ENCODE data around the gene MYO9B. TPM values are rescaled to one million over a fixed set of nuclear protein-coding genes. Genes with fewer than 3 reads are reported as not detected.

Gene MYO9B
- total and polyA plus RNA-seq, 2 of the 13 experiments (the other 11 are each of a cell fraction or from before 2014, with no cell fraction given): 18.0 to 18.3 TPM

GRCh38 chr19:17246681-17247425, 171.3 kb downstream of the MYO9B start (continued):
- TF ChIP-seq HDAC1 (CRISPR knock-in tag; IDR thresholded peaks at IDR 0.05) (peak; percentile 18), TAF15 (IDR thresholded peaks at IDR 0.05; ENCODE audit: low read depth, low read length, poor library complexity, severe bottlenecking) (no peak), ESRRA (CRISPR knock-in tag; IDR thresholded peaks at IDR 0.05; ENCODE audit: low read depth) (no peak), KAT8 (CRISPR knock-in tag; IDR thresholded peaks at IDR 0.05) (peak; percentile 50; the same call in 1 of the 2 replicates), POLR2AphosphoS2 (IDR thresholded peaks at IDR 0.05; ENCODE audit: low read depth, low read length) (no peak), RBFOX2 (IDR thresholded peaks at IDR 0.05; ENCODE audit: low read depth, low read length) (peak; percentile 62), ZNF510 (CRISPR knock-in tag; IDR thresholded peaks at IDR 0.05; ENCODE audit: low read depth) (no peak), ZBTB20 (CRISPR knock-in tag; IDR thresholded peaks at IDR 0.05; ENCODE audit: borderline replicate concordance, low read depth) (no peak), ZFP36L1 (CRISPR knock-in tag; IDR thresholded peaks at IDR 0.05) (no peak), YEATS4 (CRISPR knock-in tag; IDR thresholded peaks at IDR 0.05; ENCODE audit: borderline replicate concordance) (peak; percentile 62), ZNF83 (CRISPR knock-in tag; IDR thresholded peaks at IDR 0.05; ENCODE audit: borderline replicate concordance) (no peak), HMG20B (CRISPR knock-in tag; conservative IDR thresholded peaks at IDR 0.05) (no peak), ZNF121 (CRISPR knock-in tag; IDR thresholded peaks at IDR 0.05) (peak; percentile 13), ZNF777 (CRISPR knock-in tag; IDR thresholded peaks at IDR 0.05) (no peak)
- TF ChIP-seq, protein P1, sequence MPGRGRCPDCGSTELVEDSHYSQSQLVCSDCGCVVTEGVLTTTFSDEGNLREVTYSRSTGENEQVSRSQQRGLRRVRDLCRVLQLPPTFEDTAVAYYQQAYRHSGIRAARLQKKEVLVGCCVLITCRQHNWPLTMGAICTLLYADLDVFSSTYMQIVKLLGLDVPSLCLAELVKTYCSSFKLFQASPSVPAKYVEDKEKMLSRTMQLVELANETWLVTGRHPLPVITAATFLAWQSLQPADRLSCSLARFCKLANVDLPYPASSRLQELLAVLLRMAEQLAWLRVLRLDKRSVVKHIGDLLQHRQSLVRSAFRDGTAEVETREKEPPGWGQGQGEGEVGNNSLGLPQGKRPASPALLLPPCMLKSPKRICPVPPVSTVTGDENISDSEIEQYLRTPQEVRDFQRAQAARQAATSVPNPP (CRISPR knock-in tag; IDR thresholded peaks at IDR 0.05): peak; percentile 59; the same call in 1 of the 2 replicates
- TF ChIP-seq, protein P2, sequence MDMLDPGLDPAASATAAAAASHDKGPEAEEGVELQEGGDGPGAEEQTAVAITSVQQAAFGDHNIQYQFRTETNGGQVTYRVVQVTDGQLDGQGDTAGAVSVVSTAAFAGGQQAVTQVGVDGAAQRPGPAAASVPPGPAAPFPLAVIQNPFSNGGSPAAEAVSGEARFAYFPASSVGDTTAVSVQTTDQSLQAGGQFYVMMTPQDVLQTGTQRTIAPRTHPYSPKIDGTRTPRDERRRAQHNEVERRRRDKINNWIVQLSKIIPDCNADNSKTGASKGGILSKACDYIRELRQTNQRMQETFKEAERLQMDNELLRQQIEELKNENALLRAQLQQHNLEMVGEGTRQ (IDR thresholded peaks at IDR 0.05; ENCODE audit: low read depth, low read length): no peak
- TF ChIP-seq, protein P2 (CRISPR knock-in tag; IDR thresholded peaks at IDR 0.05; ENCODE audit: borderline replicate concordance): no peak
- TF ChIP-seq, protein P3, sequence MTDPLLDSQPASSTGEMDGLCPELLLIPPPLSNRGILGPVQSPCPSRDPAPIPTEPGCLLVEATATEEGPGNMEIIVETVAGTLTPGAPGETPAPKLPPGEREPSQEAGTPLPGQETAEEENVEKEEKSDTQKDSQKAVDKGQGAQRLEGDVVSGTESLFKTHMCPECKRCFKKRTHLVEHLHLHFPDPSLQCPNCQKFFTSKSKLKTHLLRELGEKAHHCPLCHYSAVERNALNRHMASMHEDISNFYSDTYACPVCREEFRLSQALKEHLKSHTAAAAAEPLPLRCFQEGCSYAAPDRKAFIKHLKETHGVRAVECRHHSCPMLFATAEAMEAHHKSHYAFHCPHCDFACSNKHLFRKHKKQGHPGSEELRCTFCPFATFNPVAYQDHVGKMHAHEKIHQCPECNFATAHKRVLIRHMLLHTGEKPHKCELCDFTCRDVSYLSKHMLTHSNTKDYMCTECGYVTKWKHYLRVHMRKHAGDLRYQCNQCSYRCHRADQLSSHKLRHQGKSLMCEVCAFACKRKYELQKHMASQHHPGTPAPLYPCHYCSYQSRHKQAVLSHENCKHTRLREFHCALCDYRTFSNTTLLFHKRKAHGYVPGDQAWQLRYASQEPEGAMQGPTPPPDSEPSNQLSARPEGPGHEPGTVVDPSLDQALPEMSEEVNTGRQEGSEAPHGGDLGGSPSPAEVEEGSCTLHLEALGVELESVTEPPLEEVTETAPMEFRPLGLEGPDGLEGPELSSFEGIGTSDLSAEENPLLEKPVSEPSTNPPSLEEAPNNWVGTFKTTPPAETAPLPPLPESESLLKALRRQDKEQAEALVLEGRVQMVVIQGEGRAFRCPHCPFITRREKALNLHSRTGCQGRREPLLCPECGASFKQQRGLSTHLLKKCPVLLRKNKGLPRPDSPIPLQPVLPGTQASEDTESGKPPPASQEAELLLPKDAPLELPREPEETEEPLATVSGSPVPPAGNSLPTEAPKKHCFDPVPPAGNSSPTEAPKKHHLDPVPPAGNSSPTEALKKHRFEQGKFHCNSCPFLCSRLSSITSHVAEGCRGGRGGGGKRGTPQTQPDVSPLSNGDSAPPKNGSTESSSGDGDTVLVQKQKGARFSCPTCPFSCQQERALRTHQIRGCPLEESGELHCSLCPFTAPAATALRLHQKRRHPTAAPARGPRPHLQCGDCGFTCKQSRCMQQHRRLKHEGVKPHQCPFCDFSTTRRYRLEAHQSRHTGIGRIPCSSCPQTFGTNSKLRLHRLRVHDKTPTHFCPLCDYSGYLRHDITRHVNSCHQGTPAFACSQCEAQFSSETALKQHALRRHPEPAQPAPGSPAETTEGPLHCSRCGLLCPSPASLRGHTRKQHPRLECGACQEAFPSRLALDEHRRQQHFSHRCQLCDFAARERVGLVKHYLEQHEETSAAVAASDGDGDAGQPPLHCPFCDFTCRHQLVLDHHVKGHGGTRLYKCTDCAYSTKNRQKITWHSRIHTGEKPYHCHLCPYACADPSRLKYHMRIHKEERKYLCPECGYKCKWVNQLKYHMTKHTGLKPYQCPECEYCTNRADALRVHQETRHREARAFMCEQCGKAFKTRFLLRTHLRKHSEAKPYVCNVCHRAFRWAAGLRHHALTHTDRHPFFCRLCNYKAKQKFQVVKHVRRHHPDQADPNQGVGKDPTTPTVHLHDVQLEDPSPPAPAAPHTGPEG (CRISPR knock-in tag; IDR thresholded peaks at IDR 0.05): peak; percentile 89; the same call in 1 of the 2 replicates
